Stimulated activated naive CD4-positive, alpha-beta T cell treated with Interleukin-2 at 50 U/mL for 16 hours (primary cell): ENCODE results near the gene PRKACA.
"Not testable (repeated sequence)": the region's sequence is repeated elsewhere in the genome, so short reads cannot be mapped to it uniquely, and the experiment has no call there.

ENCODE experiments used
- DNase-seq: peaks from one replicate; lab custom pipeline; 2025; lab: John Stamatoyannopoulos, UW

PRKACA gene

DNA sequence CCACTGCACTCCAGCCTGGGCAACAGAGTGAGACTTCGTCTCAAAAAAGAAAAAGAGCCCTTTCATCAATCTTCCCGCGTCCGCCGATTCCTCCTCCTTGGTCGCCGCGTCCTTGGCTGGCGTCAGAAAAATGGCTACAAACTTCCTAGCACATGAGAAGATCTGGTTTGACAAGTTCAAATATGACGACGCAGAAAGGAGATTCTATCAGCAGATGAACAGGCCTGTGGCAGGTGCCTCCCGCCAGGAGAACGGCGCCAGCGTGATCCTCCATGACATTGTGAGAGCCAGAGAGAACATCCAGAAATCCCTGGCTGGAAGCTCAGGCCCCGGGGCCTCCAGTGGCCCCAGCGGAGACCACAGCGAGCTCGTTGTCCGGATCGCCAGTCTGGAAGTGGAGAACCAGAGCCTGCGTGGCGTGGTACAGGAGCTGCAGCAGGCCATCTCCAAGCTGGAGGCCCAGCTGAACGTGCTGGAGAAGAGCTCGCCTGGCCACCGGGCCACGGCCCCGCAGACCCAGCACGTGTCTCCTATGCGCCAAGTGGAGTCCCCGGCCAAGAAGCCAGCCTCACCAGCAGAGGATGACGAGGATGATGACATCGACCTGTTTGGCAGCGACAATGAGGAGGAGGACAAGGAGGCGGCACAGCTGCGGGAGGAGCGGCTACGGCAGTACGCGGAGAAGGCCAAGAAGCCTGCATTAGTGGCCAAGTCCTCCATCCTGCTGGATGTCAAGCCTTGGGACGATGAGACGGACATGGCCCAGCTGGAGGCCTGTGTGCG, 47.1 kb downstream of the PRKACA start:
- no peak for DNase-seq

DNA sequence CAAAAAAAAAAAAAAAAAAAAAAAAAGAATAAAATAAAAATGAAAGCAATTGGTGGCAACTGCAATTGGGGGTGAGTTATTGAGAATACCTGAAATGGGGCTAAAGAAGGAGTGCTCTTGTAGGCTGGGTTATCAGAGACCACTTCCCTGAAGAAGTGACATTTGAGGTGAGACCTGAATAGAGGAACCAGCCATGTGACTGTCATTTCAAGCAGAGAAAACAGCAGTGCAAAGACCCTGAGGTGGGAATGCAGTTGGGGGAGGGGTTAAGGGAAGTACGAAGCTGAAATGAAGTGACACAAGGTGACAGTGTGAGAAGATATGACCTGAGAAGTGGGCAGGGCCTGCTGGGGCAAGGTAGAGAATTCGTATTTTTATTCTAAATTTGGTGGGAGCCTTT, 51.4 kb downstream of the PRKACA start:
- DNase-seq, result no peak

DNA sequence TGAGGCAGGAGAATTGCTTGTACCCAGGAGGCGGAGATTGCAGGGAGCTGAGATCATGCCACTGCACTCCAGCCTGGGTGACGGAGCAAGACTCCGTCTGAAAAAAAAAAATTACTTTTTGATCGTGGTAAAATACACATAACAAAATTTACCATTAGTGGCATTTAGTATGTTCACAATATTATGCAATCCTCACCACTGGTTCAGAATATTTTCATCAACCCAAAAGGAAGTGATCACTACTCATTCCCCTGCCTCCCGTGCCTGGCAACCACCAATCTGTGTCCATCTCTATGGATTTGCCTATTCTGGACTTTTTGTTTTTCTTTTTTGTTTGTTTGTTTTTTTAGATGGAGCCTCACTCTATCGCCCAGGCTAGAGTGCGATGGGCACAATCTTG, 54.5 kb downstream of the PRKACA start:
- DNase-seq, result no peak

DNA sequence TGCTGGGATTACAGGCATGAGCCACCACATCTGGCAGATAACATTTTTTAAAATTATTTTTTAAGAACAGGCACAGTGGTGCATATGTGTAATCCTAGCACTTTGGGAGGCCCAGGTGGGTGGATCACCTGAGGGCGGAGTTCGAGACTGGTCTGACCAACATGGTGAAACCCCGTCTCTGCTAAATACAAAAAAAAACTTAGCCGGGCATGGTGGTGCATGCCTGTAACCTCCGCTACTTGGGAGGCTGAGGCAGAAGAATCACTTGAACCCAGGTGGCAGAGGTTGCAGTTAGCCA, 55.1 kb downstream of the PRKACA start:
- DNase-seq, result no peak

DNA sequence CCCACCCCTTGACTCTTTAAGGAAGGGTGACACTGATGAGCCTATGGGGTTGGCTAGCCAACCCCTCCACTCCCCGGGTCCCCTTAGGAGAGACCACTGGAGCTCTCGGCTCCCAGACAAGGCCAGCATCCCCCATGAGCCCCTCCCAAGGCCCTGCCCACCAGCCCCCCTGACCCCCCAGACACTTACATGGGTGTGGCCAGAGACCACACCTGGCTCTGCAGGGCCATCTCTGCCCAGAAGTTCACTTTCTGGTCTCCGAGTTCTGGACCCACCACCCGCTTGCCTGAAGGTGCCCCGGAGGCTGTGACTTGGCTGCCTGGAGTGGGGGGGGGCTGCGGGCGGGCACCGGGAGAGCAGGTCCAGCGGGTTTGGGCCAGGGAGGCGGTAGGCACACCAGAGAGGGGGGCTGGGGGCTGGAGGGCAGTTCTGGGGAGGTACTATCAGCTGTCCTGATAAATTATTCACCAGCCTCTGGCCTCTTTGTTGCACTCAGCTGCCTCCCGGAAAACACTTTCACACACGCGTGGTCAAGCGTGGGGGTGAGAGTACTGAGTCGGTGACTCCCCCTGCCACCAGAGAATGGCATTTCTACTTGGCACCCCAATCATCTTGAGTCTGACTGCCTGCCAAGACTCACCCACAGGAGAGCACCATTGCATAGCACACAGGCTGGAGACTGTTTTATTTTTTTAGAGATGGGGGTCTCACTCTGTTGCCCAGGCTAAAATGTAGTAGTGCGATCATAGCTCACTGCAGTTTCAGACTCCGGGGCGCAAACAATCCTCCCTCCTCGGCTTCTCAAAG, 55.6 kb downstream of the PRKACA start, which contains the start of gene PALM3:
TSS of gene PALM3 (minus strand) at position 326 of the 807 bp plus-strand sequence. CDS start at position 230, 96 bp downstream.
- DNase-seq, result no peak

DNA sequence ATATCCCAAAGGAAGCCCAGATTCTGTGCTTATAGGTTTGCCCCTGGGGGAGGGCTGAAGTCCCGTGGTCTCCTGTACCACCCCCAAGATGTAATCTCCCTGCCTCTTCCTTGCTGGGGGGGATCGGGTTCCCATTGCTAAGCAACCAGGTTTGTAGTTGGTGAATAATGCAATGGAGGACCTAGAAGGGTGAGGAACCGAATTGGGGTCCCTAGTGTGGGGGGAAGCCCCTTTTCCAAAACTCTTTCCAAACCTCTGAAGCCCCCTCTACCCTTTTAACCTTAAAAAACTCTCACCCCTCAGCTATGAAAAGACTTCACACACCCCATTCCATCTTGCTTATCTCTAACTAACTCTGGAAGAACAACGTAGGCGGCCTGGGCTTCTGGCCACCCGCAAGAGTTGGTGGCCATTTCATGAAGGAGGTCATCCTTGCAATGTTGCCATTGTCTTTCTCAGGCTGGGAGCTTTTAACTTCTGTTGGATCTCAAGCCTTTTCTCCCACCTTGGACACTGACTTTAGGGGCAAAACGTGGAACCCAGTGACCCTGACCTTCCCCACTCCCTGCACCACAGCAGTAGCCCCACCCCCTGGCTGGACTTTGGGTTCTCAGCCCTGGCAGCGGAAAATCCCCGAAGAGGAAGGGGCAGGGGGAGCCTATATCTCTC, 56.3 kb downstream of the PRKACA start:
- DNase-seq, result no peak

DNA sequence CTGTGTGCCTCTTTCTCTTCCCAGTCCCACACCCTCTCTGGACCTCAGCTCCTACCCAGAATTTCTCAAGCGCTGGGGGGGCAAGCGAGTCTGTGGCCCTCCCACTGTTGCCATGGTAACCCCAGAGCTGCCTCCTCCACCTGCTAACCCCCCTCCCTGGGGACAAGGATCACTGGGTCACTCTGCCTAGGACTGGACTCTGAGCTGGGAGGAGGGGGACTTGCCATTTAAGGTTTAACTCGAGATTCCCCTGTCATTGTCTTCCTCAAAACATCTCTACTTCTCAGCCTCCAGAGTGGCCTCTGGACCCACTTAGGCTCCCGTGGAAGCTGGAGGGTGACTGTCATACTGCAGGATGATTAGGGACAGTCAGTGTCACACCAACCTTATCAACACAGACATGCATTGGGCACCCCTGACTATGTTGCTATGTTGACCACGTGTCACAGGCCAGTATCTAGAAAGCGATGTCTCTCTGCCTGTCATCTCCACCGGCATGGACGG, 57.9 kb downstream of the PRKACA start:
- no peak for DNase-seq

DNA sequence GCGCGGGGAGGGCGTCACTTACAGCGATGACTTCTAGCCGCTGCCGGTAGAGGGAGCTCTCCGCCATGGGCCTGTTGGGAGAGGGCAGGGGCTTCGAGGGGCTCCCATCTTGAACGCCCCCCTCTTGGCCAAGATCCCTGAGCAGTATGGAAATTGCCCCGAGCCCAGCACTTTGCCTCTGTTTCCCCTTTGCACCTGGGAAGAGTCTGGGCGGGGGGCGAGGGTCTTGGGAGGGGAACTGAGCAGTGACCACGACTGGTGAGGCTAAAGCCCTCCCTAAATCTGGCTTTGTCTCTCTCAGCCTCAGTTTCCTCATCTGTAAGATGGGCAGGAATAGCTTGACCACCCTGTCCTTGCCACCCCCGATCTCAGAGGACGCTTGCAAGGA, 58.5 kb downstream of the PRKACA start:
- peak; percentile 38 for DNase-seq

DNA sequence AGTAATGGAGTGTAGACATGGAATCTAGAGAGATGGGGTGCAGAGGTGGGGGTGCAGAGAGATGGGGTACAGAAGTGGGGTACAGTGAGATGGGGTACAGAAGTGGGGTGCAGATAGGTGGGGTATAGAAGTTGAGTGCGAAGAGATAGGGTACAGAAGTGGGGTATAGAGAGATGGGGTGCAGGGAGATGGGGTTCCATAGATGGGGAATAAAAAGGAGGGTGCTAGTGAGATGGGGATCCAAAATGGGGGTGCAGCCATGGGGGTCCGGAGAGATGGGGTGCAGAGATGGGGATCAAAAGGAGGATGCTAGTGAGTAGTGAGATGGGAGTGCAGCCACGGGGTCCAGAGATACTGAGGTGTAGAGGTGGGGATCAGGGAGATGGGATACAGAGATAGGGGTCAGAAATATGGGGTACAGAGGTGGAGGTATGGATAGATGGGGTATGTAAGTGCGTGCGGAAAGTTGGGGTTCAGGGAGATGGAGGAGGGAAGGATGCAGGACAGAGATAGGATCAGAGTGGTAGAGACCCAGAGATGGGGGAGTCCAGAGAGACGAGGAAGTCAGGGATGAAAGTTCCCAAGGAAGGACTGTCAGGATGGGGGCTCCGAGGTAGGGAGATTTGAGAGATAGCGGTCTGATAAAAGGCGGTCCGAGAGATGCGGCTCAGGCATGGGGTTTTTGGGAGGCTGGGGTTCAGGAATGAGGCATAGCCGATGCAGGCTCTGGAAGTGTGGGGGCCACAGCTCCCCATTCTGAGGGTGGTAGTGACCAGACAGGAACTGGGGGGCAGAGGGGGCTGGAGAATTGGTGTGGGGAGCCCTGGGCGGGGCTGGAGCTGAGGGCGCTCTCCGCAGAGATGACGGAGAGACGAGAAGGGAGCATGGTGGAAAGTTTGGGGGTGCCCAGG, 59.1 kb downstream of the PRKACA start:
- no peak for DNase-seq

DNA sequence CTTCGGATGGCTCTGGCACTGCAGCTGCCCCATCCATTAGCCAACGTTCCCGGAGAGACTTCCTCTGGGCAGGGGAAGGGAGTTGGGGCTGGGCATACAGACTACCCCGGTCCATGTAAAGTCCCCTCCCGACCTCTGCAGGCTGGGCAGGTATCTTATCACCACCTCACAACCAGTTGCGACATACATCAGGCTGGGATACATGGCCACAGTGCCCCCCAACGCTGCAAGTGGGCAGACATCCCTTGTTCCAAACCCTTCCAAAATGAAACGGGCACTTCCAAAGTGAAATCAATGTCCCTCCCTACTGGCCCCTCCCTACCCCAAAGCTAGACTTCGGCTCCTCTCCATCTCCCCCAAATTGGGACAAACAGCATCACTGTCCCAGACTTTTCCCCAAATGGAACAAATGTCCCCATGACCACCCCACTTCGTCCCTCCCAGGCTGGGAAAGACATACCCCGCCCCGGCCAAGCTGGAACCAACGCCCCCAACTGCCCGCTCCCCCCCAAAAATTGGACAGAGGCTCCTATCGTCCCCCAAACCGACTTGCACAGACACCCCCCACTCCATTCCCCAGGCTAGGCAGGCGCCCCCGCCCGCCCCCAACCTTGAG, 60.7 kb downstream of the PRKACA start:
- DNase-seq, result no peak

DNA sequence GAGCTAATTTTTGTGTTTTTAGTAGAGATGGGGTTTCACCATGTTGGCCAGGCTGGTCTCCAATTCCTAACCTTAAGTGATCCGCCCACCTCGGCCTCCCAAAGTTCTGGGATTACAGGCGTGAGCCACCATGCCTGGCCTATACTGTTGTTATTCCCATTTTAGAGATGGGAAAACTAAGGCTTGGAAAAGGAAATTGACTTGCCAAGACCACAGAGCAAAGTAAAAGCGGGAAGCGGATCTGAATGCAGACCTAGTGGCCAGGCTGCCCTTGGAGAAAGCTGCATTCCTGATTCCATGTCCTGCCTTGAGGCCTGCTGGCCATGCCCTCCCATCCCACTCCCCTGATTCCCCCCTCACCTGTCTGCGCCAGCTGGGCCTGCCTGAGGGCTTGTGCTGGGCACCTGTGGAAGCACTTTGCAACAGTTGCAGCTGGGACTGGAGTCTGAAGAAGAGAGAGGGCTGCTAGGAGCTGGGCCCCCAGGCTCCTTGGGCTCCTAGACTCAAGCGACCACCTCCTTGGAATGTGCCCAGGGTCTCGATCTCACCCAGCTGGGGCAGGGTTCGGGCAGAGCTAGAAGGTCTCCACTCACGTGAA, 61.4 kb downstream of the PRKACA start:
- no peak for DNase-seq

DNA sequence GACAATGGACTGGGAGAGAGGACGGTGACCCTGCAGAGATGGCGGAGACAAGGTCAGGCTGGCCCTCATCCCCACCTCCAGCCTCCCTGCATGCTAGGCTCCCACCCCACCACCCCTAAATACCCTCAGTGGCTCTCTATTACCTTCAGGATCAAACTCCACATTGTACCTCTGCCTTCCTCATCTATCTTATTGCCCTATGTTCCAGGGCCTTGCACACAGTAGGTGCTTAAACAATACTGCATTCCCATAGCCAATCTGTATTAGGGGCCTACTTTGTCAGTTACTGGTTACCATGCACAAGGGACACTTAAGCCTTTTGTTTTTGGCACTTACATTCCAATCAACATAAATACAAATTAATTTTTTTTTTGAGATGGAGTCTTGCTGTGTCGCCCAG, 62.2 kb downstream of the PRKACA start:
- DNase-seq, result no peak

DNA sequence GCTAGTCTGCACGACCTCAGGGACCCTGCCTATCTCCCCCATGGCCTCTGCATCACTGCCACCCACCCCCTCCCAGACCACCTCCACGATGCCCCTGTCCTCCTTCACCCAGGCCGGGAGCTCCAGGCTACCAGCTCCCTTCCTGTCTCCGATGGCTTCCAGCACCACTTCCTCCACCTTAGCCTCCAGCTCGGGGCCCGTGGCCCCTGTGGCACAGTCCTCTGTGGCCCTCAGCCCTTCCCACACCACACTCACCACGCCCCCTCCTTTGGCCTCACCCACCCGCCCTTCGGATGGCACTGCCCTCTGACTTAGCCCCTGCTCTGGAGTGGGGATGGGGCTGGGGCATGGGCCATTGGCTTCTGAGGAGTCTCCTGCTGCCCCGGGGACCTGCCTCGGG, 62.8 kb downstream of the PRKACA start:
- no peak for DNase-seq

DNA sequence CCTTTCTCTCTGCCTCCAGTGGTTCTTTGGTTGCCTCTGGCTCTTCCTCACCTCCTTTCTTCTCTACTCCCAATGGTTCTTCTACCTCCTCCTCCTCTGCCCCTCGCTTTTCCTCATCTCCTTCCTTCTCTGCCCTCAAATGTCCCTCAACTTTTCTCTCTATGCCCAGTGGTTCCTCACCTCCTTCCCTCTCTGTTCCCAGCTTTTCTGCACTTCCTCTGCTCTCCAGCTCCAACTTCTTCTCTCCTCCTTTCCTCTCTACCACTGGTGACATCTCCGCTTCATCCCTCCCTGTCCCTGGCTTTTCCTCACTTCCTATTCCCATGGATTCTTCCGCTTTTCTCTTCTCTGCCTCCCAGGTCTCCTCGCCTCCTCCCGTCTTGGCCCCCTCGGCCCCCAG, 63.5 kb downstream of the PRKACA start:
- no peak for DNase-seq

DNA sequence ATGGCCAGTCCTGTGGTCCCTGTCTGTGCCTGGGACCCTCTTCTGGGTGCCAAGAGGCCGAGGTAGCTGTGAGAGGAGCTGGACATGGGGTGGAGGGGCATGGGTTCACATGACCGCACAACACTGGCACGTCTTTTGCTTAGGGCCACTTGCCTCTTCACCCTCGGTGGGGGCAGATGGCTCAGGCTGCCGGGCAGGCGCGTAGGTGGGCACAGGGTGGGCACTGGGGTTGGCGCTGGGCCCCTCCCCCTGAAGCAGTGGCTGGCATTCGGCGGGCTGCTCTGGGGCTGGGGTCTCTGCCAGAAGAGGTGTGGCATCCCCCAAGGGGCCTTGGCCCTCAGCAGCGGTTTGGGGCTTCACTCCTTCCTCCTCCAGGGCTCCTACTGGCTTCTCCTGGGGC, 64.1 kb downstream of the PRKACA start:
- no peak for DNase-seq

DNA sequence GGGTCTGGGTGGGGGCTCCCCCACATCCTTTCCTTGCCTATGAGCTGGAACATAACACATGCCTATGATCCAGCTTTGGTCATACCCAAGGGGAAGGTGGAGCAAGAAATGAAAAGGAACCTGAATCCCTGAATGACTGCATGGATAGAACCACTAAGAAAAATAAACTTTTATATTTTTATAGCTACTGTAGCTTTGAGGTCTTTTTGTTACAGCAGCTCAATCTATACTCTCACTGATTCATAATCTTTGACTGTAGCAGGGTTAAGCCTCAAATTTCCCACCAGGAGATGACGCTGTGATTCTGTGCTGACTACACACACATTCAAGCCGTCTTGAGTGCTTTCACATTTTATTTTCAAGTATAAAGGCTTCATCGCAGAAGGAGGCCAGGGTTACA, 64.5 kb downstream of the PRKACA start:
- DNase-seq, result no peak

DNA sequence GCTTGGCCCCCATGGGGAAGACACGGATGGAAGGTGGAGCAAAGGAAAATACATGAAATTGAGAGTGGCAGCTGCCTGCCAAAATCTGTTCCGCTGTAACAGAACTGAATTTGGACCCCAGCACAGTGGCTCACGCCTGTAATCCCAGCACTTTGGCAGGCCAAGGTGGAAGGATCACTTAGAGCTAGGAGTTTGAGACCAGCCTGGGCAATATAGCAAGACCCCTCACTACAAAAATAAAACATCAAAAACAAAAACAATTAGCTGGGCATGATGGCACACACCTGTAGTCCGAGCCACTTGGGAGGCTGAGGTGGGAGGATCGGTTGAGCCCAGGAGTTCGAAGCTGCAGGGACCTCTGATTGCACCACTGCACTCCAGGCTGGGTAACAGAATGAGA, 65.1 kb downstream of the PRKACA start:
- no peak for DNase-seq

DNA sequence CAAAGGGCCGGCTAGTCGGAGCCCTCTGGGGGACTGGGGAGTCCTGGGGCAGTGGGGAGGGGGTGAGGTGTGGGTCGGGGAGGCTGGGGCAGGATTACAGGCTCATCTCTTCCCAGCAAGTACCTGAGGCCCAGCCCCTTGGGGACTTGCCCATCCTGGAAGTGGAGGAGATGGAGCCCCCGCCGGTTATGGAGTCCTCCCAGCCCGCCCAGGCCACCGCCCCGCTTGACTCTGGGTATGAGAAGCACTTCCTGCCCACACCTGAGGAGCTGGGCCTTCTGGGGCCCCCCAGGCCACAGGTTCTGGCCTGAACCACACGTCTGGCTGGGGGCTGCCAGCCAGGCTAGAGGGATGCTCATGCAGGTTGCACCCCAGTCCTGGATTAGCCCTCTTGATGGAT, 65.6 kb downstream of the PRKACA start:
- no peak for DNase-seq

DNA sequence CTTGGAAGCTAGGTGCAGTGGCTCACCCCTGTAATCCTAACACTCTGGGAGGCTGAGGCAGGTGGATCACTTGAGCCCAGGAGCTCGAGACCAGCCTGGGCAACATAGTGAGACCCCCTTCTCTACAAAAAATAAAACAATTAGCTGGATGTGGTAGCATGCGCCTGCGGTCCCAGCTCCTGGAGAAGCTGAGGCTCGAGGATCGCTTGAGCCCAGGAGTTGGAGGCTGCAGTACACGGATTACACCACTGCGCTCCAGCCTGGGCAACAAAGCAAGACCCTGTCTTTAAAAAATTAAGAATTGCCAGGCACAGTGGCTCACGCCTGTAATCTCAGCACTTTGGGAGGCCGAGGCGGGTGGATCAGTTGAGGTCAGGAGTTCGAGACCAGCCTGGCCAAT, 66.6 kb downstream of the PRKACA start:
- not testable (repeated sequence) for DNase-seq

DNA sequence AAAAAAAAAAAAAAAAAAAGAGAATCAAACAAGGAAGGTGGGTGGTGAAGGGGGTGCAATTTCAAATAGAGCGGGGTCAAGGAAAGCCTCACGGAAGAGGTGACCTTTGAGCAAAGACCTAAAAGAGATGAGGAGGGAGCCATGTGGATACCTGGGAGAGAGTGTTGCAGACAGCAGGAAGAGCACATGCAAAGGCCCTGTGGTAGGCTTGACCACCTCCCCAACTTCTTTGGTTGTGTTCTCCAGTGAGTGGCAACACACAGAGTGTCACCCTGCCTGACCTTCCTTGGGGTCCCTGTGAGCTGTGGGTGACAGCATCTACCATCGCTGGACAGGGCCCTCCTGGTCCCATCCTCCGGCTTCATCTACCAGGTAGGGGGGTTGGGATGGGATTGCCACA, 67.0 kb downstream of the PRKACA start:
- DNase-seq, result no peak
